Stimulated activated naive CD8-positive, alpha-beta T cell treated with anti-CD3 and anti-CD28 coated beads, Interleukin-15, Interleukin-2, amounts not matched to agents 100 U/mL and 50 U/mL, for 24 hours (primary cell): ENCODE results near the gene STXBP2.
A peak's percentile ranks its signal among the peaks of the same experiment; 100 is the strongest.

Experiments used
- ATAC-seq: fragments of 150-1000 bp; cut with Tn5 transposase; one replicate; pipeline ENCODE4 v1.10.0; 2021
- DNase-seq: peaks from one replicate; pipeline ENCODE4 v3.0.0; 2021

The STXBP2 gene

DNA sequence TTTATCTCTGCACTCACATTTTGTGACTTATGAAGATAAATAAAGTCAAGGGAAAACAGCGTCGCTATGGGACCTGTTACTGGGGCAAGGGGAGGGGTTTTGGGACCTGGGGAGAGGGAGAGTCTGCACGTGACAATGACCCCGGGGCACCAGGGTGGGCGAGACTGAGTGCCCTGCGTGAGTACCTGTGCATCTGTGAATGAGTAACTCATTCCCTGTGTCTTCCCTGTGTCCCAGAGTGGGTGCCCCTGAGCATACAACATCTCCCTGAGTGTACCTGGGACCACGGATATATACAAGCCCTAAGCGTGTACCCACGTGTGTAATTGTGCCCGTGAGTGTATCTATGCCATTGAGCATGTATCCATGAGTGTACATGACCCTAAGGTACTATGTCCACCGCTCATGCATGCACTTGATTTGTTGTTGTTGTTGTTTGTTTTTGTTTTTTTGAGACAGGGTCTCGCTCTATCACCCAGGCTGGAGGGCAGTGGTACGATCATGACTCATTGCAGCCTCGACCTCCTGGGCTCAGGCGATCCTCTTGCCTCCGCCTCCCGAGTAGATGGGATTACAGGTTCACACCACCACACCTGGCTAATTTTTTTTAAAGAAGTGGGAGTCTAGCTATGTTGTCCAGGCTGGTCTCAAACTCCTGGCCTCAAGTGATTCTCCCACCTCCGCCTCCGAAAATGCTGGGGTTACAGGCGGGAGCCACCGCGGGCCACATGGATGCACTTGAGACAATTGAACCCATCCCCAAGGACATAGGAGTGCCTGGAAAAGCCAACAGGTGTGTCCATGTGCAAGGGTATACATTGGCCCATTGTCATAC lies 43.1 kb downstream of the STXBP2 start:
- no peak for ATAC-seq
- DNase-seq = no peak

DNA sequence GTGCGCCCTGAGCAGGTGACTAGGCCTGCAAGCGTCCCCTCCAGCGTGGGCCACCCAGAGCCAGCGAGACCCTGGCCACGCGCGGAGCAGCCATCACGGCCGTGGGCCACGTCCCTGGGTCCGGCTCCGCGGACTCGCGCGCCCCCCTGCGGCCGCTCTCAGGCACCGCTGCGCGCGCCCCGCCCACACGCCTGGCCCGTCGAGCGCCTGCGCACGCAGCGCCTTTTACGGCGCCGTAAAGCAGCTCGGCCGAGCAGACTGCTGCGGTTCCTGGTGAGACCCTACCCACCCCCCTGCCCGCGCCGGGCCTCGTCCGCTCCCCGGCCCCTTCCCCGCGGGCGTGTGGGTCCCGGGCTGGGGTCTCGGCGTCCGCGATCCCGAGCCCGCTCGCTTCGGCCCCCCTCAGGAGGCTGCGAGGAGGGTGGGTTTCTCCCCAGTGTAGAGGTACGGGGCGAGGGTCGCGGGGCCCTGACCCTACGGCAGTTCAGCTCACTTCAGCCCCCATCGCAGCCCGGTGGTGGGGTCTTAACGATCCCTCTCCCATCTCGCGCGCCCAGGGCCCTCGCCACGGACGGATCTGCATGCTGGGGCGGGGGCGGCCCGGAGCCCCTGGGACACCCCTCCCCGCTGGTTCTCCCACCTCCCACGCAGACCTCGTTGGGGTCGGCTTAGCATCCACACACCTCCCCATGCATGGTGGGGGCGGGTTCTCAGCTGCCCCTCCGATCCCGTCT lies 43.9 kb downstream of the STXBP2 start, which contains the start of gene TRAPPC5:
TSS of gene TRAPPC5 (plus strand) at position 228 of the 734 bp plus-strand sequence. CDS start 1,421 bp downstream, outside the sequence.
- ATAC-seq (peak; percentile 51), DNase-seq (peak; percentile 91)

DNA sequence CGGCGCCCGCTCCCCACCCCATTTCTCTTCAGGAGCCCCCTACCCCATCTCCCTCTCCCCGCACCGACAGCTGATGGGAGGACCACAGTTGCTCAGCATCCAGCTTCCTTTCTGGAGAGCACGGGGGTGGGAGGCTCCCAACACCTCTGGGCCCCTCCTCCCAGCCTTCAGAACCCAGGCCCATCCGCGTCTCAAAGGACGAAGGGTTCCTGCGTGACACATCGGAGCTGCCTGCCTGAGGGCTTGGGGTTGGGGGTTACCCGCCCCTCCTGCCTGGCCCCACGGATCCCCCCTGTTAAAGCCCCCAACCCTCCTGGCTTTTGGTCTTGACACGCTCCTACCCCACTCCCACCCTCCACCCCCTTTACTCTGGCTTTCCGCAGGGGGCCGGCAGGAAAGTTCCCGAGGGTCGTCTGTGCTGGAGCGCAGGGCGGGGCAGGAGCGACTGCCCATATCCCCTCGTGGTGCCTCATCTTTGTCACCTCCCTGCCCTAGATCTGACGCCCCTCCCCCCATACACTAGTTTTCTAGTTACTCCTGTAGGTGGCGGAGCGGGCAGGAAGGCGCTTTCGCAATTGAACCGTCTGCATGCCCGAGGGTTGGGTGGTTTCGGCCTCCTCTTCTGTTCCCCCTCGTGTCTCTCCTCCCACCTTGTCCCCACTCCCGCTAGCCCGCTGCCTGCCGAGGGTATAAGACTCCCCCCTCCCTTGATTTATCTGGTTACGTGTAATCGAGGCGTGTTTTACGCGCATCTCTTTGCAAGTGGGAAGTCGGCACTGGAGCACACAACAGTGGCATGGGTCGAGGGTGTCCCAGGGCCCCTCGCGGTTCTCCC lies 44.6 kb downstream of the STXBP2 start:
- peak; percentile 92 for DNase-seq

DNA sequence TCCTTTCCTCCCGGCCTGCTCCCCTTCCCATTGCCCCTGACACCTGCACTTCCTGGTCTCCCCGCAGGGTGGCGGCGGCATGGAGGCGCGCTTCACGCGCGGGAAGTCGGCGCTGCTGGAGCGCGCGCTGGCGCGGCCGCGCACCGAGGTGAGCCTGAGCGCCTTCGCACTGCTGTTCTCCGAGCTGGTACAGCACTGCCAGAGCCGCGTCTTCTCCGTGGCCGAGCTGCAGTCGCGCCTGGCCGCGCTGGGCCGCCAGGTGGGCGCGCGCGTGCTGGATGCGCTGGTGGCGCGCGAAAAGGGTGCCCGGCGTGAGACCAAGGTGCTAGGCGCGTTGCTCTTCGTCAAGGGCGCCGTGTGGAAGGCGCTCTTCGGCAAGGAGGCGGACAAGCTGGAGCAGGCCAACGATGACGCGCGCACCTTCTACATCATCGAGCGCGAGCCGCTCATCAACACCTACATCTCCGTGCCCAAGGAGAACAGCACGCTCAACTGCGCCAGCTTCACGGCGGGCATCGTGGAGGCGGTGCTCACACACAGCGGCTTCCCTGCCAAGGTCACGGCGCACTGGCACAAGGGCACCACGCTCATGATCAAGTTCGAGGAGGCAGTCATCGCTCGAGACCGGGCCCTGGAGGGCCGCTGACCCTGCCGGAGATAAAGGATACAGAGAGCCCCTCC lies 45.4 kb downstream of the STXBP2 start:
- no peak for DNase-seq
- no peak for ATAC-seq

More for the DNA sequence above, 44.6 kb downstream of the STXBP2 start:
- peak; percentile 60 for ATAC-seq

DNA sequence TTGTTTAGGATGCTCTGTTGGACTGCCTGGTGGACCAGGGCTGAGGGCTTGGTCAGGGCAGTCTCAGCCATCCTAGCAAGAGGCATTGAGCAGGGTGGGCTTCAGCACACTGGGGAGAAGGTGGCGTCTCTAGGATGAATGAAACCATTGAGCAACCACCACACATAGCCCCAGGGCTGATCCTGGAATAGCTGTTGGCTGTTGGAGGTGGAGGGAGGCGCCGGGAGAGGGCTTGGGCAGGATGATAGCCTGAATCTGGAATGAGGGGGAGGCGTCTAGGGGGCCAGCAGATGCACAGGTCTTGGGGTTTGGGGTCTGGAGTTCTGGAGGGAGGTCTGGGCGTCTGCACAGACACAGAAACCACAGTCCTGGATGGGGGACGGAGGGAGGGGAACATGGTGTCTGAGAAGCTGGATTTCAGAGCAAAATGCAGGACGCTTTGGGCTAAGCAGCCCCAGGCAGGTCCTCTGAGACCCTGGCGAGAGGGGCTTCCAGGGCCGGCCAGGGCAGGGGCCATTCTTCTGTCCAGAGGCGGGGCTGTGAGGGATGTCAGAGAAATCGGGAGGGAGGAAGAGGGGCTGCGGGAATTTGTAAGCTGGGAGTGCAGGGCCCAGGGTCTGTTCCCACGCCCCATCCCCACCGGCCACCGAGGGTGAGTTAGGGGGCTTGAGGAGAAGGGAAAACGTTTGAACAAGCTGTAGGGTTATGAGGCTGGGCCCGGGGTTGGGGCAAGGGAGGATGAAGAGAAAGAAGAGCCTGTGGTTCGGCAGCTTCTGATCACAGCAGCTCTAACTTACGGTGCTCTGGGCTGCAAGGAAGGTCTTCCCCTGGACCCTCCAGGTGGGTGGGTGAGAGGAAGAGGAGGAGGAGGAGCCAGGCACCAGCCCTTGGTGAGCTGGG lies 48.9 kb downstream of the STXBP2 start:
- DNase-seq (no peak), ATAC-seq (no peak)

DNA sequence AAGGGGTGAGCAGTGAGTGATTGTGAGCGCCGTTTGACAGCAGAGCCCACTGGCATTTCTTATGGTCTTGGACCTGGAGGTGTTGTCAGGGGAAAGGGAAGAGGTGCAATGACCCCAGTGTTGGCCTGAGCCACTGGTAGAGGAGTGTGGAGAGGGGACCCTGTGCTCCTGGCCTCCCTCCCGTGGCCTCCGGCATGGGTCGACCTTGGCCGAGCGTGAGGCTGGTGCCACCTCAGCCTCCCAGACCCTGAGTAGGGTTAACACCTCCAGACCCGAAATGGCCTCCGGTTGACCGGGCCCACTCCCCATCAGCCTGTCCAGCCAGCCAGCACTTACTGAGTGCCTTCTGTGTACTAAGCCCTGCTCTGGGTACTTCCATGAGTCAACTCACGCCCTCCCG lies 50.3 kb downstream of the STXBP2 start:
- ATAC-seq = no peak

DNA sequence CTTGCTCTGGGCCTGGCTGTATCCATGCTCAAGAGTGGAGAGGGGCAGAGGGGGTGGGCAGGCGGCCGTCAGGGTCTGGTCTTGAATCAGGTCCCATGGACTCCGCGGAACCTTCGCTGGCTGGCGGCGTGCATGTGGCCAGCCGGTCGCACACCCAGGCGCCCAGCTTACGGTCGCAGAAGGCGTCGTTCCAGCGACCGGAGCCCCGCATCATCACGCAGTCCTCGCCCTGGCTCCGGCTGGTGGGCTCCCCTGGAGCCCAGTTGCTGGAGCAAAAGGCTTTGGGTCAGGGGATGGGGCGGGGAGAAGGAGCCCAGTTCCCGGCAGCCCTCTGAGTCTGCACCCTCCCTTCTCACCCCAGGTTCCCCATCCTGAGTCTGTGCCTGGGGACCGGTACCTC lies 52.3 kb downstream of the STXBP2 start:
- ATAC-seq = no peak
- no peak for DNase-seq

More for the DNA sequence above, 50.3 kb downstream of the STXBP2 start:
- no peak for DNase-seq

DNA sequence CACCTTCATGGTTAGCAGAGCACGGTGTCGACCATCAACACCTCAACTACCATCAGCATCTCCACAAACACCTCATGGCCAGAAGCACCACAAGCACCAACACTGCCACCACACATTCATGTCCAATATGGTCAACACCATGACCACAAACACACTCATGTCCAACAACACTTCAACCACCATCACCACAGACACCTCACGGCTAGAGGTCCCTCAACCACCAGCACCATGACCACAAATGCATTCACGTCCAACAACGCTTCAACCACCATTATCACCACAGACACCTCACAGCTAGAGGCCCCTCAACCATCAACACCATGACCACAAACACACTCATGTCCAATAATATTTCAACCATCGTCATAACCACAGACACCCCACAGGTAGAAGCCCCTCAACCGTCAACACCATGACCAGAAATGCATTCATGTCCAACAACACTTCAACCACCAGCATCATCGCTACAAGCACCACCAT lies 53.9 kb downstream of the STXBP2 start:
- ATAC-seq (no peak), DNase-seq (no peak)

DNA sequence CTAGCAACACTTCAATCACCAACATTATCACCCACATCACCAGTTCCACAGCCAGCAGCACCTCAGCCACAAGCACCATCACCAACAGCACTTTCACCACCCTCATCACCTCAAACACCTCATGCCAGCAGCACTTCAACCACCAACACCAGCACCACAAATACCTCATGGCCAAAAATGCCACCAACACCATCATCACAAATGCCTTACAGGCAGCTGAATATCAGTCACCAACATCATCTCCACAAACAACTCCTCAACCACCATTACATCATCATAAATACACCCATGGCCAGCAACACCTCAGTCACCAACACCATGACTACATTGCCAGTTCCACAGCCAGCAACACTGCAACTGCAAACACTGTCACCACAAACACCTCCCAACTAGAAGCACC lies 54.6 kb downstream of the STXBP2 start:
- peak; percentile 11 for ATAC-seq
- DNase-seq = no peak

DNA sequence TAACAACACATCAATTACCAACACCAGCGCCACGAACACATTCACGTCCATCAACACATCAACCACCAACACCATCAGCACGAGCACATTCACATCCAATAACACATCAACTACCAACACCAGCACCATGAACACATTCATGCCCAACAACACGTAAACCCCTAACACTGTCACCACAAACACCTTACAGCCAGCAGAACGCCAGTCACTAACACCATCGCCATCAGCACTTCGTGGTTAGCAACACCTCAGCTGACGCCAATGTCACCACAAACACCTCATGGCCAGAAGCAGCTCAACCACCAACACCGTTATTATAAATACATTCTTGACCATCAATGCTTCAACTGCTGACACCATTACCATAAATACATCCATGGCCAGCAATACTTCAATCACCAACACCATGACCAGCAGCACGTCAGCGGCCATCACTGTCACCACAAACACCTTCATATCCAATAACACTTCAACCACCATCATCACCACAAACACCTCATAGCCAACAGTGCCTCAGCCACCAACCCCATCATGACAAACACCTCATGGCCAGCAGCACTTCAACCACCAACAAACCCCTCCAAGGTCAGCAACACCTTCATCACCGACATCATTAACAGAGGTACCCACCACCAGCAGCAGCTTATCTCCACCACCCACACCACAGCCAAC lies 55.6 kb downstream of the STXBP2 start:
- DNase-seq = no peak
- peak; percentile 53 for ATAC-seq

DNA sequence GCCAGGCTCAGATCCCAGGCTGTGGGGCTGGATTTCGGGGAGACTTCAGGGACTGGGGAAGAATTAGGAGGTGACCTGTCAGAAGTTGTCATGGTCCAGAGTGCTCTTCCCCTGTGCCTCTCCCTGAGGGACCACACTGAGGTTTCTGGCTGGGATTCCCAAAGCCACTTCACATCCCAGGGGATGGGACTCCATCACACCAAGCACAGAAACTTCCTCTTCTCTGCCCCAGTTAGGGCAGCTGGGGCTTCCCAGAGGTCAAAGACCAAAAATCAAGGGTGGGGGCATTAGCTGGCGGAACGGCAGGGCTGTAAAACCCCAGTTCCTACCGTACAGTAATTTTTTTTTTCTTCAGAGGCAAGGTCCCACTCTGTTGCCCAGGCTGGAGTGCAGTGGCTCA lies 57.6 kb downstream of the STXBP2 start:
- no peak for ATAC-seq
- DNase-seq = no peak
